ENCODE measurements around the gene KRT20. TPM values are rescaled to one million over a fixed set of nuclear protein-coding genes. Genes with fewer than 3 reads are reported as not detected.

The KRT20 gene
- total and polyA plus RNA-seq, 9 donors, result 0.05 to 4.2 (median 0.52) TPM; not detected in 5

DNA sequence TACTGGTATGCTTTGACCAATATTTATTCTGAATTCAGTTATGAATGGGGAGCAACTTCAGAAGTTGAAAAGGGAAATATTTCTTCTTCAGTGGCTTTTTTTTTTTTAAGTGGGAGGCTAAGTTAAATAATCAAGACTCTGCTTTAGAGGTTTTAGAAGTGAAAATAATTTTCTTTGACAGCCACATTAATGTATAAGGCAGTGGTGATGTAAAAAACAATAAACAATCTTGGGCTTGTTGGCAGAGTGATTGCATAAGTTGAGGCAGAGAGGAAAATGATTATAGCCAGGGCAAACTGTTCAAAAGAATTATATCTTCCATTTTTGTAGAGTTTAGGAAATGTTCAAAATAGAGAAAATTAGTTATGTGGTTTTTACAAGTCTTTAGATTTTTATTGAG is 12.6 kb downstream of the KRT20 start:
- DNase-seq, result no peak
- H3K4me1 ChIP-seq (ENCODE audit: insufficient read depth), result no peaks in the 10 kb centered on the region
- intact Hi-C loops (cut with DNase I), result no loop called here
- H3K4me3 ChIP-seq, result no peak overlapping the region
- H3K36me3 ChIP-seq, result no peaks in the 10 kb centered on the region
- H3K27me3 ChIP-seq, result no peaks in the 10 kb centered on the region
- no peak for TF ChIP-seq EP300 (IDR thresholded peaks at IDR 0.05)
- no peak for TF ChIP-seq POLR2A (IDR thresholded peaks at IDR 0.05)
- TF ChIP-seq, protein P1, sequence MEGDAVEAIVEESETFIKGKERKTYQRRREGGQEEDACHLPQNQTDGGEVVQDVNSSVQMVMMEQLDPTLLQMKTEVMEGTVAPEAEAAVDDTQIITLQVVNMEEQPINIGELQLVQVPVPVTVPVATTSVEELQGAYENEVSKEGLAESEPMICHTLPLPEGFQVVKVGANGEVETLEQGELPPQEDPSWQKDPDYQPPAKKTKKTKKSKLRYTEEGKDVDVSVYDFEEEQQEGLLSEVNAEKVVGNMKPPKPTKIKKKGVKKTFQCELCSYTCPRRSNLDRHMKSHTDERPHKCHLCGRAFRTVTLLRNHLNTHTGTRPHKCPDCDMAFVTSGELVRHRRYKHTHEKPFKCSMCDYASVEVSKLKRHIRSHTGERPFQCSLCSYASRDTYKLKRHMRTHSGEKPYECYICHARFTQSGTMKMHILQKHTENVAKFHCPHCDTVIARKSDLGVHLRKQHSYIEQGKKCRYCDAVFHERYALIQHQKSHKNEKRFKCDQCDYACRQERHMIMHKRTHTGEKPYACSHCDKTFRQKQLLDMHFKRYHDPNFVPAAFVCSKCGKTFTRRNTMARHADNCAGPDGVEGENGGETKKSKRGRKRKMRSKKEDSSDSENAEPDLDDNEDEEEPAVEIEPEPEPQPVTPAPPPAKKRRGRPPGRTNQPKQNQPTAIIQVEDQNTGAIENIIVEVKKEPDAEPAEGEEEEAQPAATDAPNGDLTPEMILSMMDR (IDR thresholded peaks at IDR 0.05), result no peak
- H3K9me3 ChIP-seq, result no peaks in the 10 kb centered on the region
- no peak overlapping the region for H3K27ac ChIP-seq

DNA sequence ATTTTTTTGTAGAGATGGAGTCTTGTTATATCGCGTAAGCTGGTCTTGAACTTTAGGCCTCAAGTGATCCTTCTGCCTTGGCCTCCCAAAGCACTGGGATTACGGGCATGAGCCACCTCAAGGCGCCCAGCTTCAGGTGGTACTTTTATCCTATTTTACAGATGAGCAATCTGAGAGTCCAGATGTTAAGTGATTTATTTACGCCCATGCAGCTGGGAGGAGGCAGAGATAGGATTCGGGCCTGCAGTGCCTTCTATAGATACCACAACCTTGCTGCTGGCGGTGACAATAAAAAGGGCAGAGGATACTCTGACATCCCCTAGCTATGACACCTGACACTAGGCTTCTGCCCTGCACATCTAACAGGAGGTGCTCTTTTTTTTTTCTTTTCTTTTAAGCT is 13.7 kb downstream of the KRT20 start:
- Histone ChIP-seq H3K9me3 (no peaks in the 10 kb centered on the region), H3K4me3 (no peak overlapping the region), H3K27ac (no peak overlapping the region), H3K36me3 (no peaks in the 10 kb centered on the region), H3K27me3 (no peaks in the 10 kb centered on the region), H3K4me1 (ENCODE audit: insufficient read depth) (no peaks in the 10 kb centered on the region)
- no peak for DNase-seq
- intact Hi-C loops (cut with DNase I), result no loop called here
- 95% methylated on average over 7 of the region's 7 CpGs for WGBS, 3 donors
- TF ChIP-seq EP300 (IDR thresholded peaks at IDR 0.05) (no peak), POLR2A (IDR thresholded peaks at IDR 0.05) (no peak)
- TF ChIP-seq, protein P1 (IDR thresholded peaks at IDR 0.05), result no peak

DNA sequence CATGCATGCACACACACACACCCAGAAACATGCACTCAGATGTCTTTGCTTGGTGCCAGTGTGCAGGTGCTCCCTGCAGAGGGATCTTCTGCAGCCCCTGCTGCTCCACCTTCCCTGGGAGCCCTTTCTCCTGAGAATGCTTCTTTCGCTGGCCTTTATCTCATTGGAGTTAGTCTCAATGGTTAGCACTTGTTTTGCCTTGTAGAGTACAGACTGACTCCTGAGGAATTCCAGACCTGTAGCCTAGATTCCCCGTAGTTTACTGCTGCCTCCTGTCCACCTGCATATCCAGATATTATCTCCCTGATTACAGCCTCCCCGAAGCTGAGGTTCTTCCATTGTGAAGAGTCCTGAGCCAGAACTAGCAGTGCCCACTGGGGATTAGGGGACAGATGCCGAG is 14.9 kb downstream of the KRT20 start:
- H3K4me1 ChIP-seq (ENCODE audit: insufficient read depth), result no peaks in the 10 kb centered on the region
- H3K9me3 ChIP-seq, result no peaks in the 10 kb centered on the region
- WGBS, 3 donors, result 71 to 77% (median 75%) methylated on average over 4 of the region's 4 CpGs

DNA sequence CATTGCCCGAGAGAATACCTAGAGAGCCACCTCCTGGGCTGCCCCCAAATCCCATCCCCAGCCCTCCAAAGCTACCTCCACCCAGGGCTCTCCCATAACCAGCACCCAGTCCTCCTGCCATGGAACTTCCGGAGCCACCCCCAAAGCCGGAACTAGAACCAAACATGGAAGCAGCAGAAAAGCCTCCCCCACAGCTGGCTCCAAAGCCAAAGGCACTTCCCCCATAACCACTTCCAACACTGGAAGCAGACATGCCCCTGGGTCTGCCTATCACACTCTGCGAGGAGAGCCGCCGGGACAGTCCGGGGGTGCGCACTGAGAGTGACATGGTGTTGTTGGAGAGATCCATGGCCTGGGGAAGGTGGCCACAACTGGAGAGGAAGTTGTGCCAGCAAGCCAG is 18.2 kb downstream of the KRT20 start, which contains the start of gene KRT12:
KRT12 (minus strand) TSS at position 386 of the 400 bp plus-strand sequence; CDS start at position 349, 37 bp downstream.
- TF ChIP-seq POLR2A (IDR thresholded peaks at IDR 0.05) (no peak), EP300 (IDR thresholded peaks at IDR 0.05) (no peak)
- TF ChIP-seq, protein P1 (IDR thresholded peaks at IDR 0.05), result no peak
- no peak within 1 kb of the TSS for H3K4me3 ChIP-seq
- DNase-seq, result no peak
- H3K27me3 ChIP-seq, result no peaks in the 10 kb centered on the region
- H3K4me1 ChIP-seq (ENCODE audit: insufficient read depth), result no peaks in the 10 kb centered on the region
- no peaks in the 10 kb centered on the region for H3K36me3 ChIP-seq
- intact Hi-C loops (cut with DNase I), result no loop called here
- 76 to 87% (median 82%) methylated on average over 8 of the region's 8 CpGs for whole genome bisulfite sequencing, 3 donors
- H3K9me3 ChIP-seq, result no peaks in the 10 kb centered on the region
- H3K27ac ChIP-seq, result no peak within 1 kb of the TSS

More for the DNA sequence above, 14.9 kb downstream of the KRT20 start:
- no peak overlapping the region for H3K4me3 ChIP-seq
- no peak for DNase-seq
- no peaks in the 10 kb centered on the region for H3K27me3 ChIP-seq
- no peak for TF ChIP-seq POLR2A (IDR thresholded peaks at IDR 0.05)
- no peak for TF ChIP-seq EP300 (IDR thresholded peaks at IDR 0.05)
- TF ChIP-seq, protein P1 (IDR thresholded peaks at IDR 0.05), result no peak
- intact Hi-C loops (cut with DNase I), result no loop called here
- no peaks in the 10 kb centered on the region for H3K36me3 ChIP-seq
- no peak overlapping the region for H3K27ac ChIP-seq
